ENCODE results near the gene PLEKHA7.

Gene PLEKHA7

GRCh38 chr11:16896729-16897469, 117.3 kb downstream of the PLEKHA7 start:
- no peak overlapping the region for H3K4me3 ChIP-seq (ENCODE audit: low read depth, low read length)
- TF ChIP-seq CTCF (IDR thresholded peaks at IDR 0.05; ENCODE audit: low read depth, low read length, missing control alignments): no peak
- in situ Hi-C loops (cut with HindIII; ENCODE audit: low pct_ligation_motif_present, low sequenced_read_pairs): no loop called here
- no peaks in the 10 kb centered on the region for H3K27me3 ChIP-seq (replicated peaks)
- H3K36me3 ChIP-seq (replicated peaks): no peaks in the 10 kb centered on the region
- no peak for DNase-seq
- H3K27ac ChIP-seq: no peak overlapping the region

- no peaks in the 10 kb centered on the region for H3K36me3 ChIP-seq (replicated peaks)
- in situ Hi-C loops (cut with HindIII; ENCODE audit: low pct_ligation_motif_present, low sequenced_read_pairs): no loop called here
- no peak for TF ChIP-seq CTCF (IDR thresholded peaks at IDR 0.05; ENCODE audit: low read depth, low read length, missing control alignments)
- no peak overlapping the region for H3K4me3 ChIP-seq (ENCODE audit: low read depth, low read length)
- DNase-seq: no peak
- H3K27me3 ChIP-seq (replicated peaks): no peaks in the 10 kb centered on the region
- H3K27ac ChIP-seq: no peak overlapping the region
These were observed 118.9 kb downstream of the PLEKHA7 start for GRCh38 chr11:16895306-16895705.

- TF ChIP-seq CTCF (IDR thresholded peaks at IDR 0.05; ENCODE audit: low read depth, low read length, missing control alignments): no peak
- H3K27me3 ChIP-seq (replicated peaks): no peaks in the 10 kb centered on the region
- in situ Hi-C loops (cut with HindIII; ENCODE audit: low pct_ligation_motif_present, low sequenced_read_pairs): no loop called here
These were observed 120.7 kb downstream of the PLEKHA7 start for GRCh38 chr11:16893456-16894066.

GRCh38 chr11:16891964-16892363, 122.2 kb downstream of the PLEKHA7 start:
- DNase-seq: peak; percentile 62
- peak overlapping the region; percentile 6 for H3K27ac ChIP-seq
- no peaks in the 10 kb centered on the region for H3K27me3 ChIP-seq (replicated peaks)
- H3K4me3 ChIP-seq (ENCODE audit: low read depth, low read length): no peak overlapping the region
- no peaks in the 10 kb centered on the region for H3K36me3 ChIP-seq (replicated peaks)
- no peak for TF ChIP-seq CTCF (IDR thresholded peaks at IDR 0.05; ENCODE audit: low read depth, low read length, missing control alignments)
- in situ Hi-C loops (cut with HindIII; ENCODE audit: low pct_ligation_motif_present, low sequenced_read_pairs): no loop called here

More at GRCh38 chr11:16893456-16894066, 120.7 kb downstream of the PLEKHA7 start:
- no peaks in the 10 kb centered on the region for H3K36me3 ChIP-seq (replicated peaks)
- no peak overlapping the region for H3K4me3 ChIP-seq (ENCODE audit: low read depth, low read length)
- DNase-seq: no peak
- no peak overlapping the region for H3K27ac ChIP-seq

GRCh38 chr11:16891165-16891564, 123.0 kb downstream of the PLEKHA7 start:
- Histone ChIP-seq H3K27me3 (replicated peaks) (no peaks in the 10 kb centered on the region), H3K27ac (peak overlapping the region; percentile 6), H3K4me3 (ENCODE audit: low read depth, low read length) (no peak overlapping the region), H3K36me3 (replicated peaks) (no peaks in the 10 kb centered on the region)
- TF ChIP-seq CTCF (IDR thresholded peaks at IDR 0.05; ENCODE audit: low read depth, low read length, missing control alignments): no peak
- DNase-seq: peak; percentile 10
- in situ Hi-C loops (cut with HindIII; ENCODE audit: low pct_ligation_motif_present, low sequenced_read_pairs): no loop called here
